OCI-LY7 (cell line): ENCODE data around the gene SPOCK1.

ENCODE experiments used
- CTCF ChIP-seq: fragments of 200-600 bp; sonication (generic); conservative IDR thresholded peaks from 2 replicates; pipeline ENCODE4 v1.5.1; 2014; ENCODE audit warnings: mild to moderate bottlenecking, antibody characterized with exemption, low read length, moderate library complexity, mixed read lengths
- EZH2phosphoT487 ChIP-seq: fragments of 200-600 bp; sonication (generic); IDR thresholded peaks from 2 replicates; pipeline ENCODE4 v1.6.1; 2018; ENCODE audit warnings: low read depth, borderline replicate concordance, mild to moderate bottlenecking, mixed run types, antibody characterized with exemption, low read length, moderate library complexity, mixed read lengths

- TF ChIP-seq CTCF (no peak), EZH2phosphoT487 (no peak)
Observed at GRCh38 chr5:137432376-137432775, 66.8 kb downstream of the SPOCK1 start.
